Measurements from ENCODE around the gene NDUFB11. TPM values are rescaled to one million over a fixed set of nuclear protein-coding genes. Genes with fewer than 3 reads are reported as not detected.

NDUFB11 gene
- total RNA-seq, 1 experiment from 2014 or later = 78.9 TPM

GRCh38 chrX:47179221-47179927 is 34.9 kb upstream of the NDUFB11 start (continued):
- TF ChIP-seq REST (IDR thresholded peaks at IDR 0.05; ENCODE audit: low read depth) (no peak), JUND (IDR thresholded peaks at IDR 0.05) (no peak)

- Histone ChIP-seq H3K4me1 (ENCODE audit: control insufficient read depth in 1 of 2, insufficient read depth in 2 of 2, low read length in 2 of 2) (no peaks in the 10 kb centered on the region), H3K27me3 (ENCODE audit: insufficient read depth, low read length) (no peaks in the 10 kb centered on the region), H4K20me1 (ENCODE audit: insufficient read depth) (no peaks in the 10 kb centered on the region), H3K9me2 (ENCODE audit: insufficient read depth) (no peaks in the 10 kb centered on the region), H3K27ac (ENCODE audit: low read depth, low read length) (no peak overlapping the region), H3K9me3 (ENCODE audit: control insufficient read depth in 1 of 2, insufficient read depth in 1 of 2, low read depth in 1 of 2, low read length in 2 of 2) (no peaks in the 10 kb centered on the region), H3K4me2 (ENCODE audit: low read length) (no peak overlapping the region), H3K79me2 (ENCODE audit: insufficient read depth, low read length) (no peaks in the 10 kb centered on the region), H2AFZ (ENCODE audit: low read depth, low read length, poor library complexity, severe bottlenecking) (no peak overlapping the region), H3K4me3 (replicated peaks in 1 of 2; ENCODE audit: low read depth in 1 of 2, low read length in 2 of 2) (no peak overlapping the region), H3K9ac (ENCODE audit: low read length) (no peak overlapping the region), H3K36me3 (ENCODE audit: control insufficient read depth in 1 of 2, insufficient read depth in 2 of 2, low read length in 2 of 2) (no peaks in the 10 kb centered on the region; a peak in 1 of 4 replicates)
- BruUV-seq (replicated peaks) = no TSS peak
- TF ChIP-seq ATF3 (IDR thresholded peaks at IDR 0.05) (no peak), ZBTB33 (IDR thresholded peaks at IDR 0.05; ENCODE audit: extremely low read depth, insufficient replicate concordance, low read length) (no peak), CTCF (IDR thresholded peaks at IDR 0.05 in 2 of 3, conservative IDR thresholded peaks at IDR 0.05 in 1 of 3; ENCODE audit: borderline replicate concordance in 1 of 3, insufficient read depth in 1 of 3, low read depth in 2 of 3, low read length in 2 of 3) (no peak), FOSL1 (IDR thresholded peaks at IDR 0.05; ENCODE audit: low read depth) (no peak), SP1 (IDR thresholded peaks at IDR 0.05; ENCODE audit: low read depth) (no peak), MAX (IDR thresholded peaks at IDR 0.05) (no peak), SRF (IDR thresholded peaks at IDR 0.05; ENCODE audit: low read depth) (no peak), EZH2phosphoT487 (IDR thresholded peaks at IDR 0.05; ENCODE audit: borderline replicate concordance) (no peak), ELF1 (IDR thresholded peaks at IDR 0.05; ENCODE audit: borderline replicate concordance, low read depth) (no peak), YY1 (IDR thresholded peaks at IDR 0.05; ENCODE audit: extremely low read depth, insufficient replicate concordance, low read depth, low read length) (no peak), EZH2 (IDR thresholded peaks at IDR 0.05) (no peak)
- no peak for DNase-seq (ENCODE audit: low read depth, low spot score)
- ATAC-seq = no peak
- RAD21 ChIA-PET (ENCODE audit: low non-redundant PET in 1 of 2, low total read pairs in 2 of 2, uncharacterized antibody in 2 of 2, unreplicated experiment in 2 of 2) = no interaction called here
- POLR2A ChIA-PET = no interaction called here
- intact Hi-C loops (cut with micrococcal nuclease) = no loop called here
- CTCF ChIA-PET = no interaction called here
Measured at GRCh38 chrX:47178337-47178736, 33.8 kb upstream of the NDUFB11 start.
